Activated T-helper 1 cell treated with anti-CD3 and anti-CD28 coated beads, Interleukin-12 subunit alpha, Interleukin-12 subunit beta, Interleukin-2, Interleukin-4 antibody, amounts not matched to agents 30 ng/mL and 10 ng/mL and 1 ng/mL, durations not matched to agents 14 hours and 24 hours and 36 hours (primary cell): ENCODE results near the gene NBPF11. TPM values are rescaled to one million over a fixed set of nuclear protein-coding genes. Genes with fewer than 3 reads are reported as not detected.
"Not testable (repeated sequence)": the region's sequence is repeated elsewhere in the genome, so short reads cannot be mapped to it uniquely, and the experiment has no call there.

Experiments used
- DNase-seq: peaks from one replicate; pipeline ENCODE4 v3.0.0; 2021; ENCODE audit warnings: low spot score
- H3K27ac Mint-ChIP-seq: one replicate; pipeline ENCODE4 v1.8.0; 2021; ENCODE audit warnings: mild to moderate bottlenecking, mixed read lengths
- H3K27me3 Mint-ChIP-seq: one replicate; pipeline ENCODE4 v1.8.0; 2022; ENCODE audit warnings: mild to moderate bottlenecking, moderate library complexity, mixed read lengths; ENCODE audit not compliant: insufficient read depth
- H3K36me3 Mint-ChIP-seq: one replicate; pipeline ENCODE4 v1.8.0; 2021; ENCODE audit warnings: low read depth, mixed read lengths
- H3K4me1 Mint-ChIP-seq: one replicate; pipeline ENCODE4 v1.8.0; 2021; ENCODE audit warnings: low read depth, mixed read lengths
- H3K4me3 Mint-ChIP-seq: one replicate; pipeline ENCODE4 v1.8.0; 2021; ENCODE audit warnings: mild to moderate bottlenecking, moderate library complexity, mixed read lengths
- H3K9me3 Mint-ChIP-seq: one replicate; pipeline ENCODE4 v1.8.0; 2021; ENCODE audit warnings: mixed read lengths
- intact Hi-C: fragments of 100-400 bp; cut with micrococcal nuclease; formaldehyde crosslinking; loops from one replicate; pipeline ENCODE4 v1.15.1; 2024
- total RNA-seq: library from RNA; stranded (reverse); gene quantifications from 2 replicates; pipeline ENCODE4 v1.2.3, GENCODE V29; 2022

NBPF11 gene
- total RNA-seq, 1 donor from 2014 or later: 11.1 TPM

- H3K27ac Mint-ChIP-seq, DNase-seq, H3K27me3 Mint-ChIP-seq, H3K4me1 Mint-ChIP-seq, H3K9me3 Mint-ChIP-seq, H3K36me3 Mint-ChIP-seq, H3K4me3 Mint-ChIP-seq, intact Hi-C loops: not testable (repeated sequence)
These were observed 94.7 kb downstream of the NBPF11 start for GRCh38 chr1:148057384-148057783.

Other genes starting within 250 kb of the NBPF11 start
- not detected in 2 replicates for gene GJA8, start 249.5 kb downstream of the NBPF11 start, total RNA-seq
- 15.2 and 19.0 TPM in 2 replicates for gene GPR89B, start 223.9 kb downstream of the NBPF11 start, total RNA-seq